Activated effector memory CD4-positive, alpha-beta T cell treated with Interleukin-2 at 50 U/mL for 16 hours (primary cell): ENCODE measurements around the gene CYTH3.
"Not testable (repeated sequence)": the region's sequence is repeated elsewhere in the genome, so short reads cannot be mapped to it uniquely, and the experiment has no call there.

Source experiments
- DNase-seq: peaks from one replicate; pipeline ENCODE4 v3.0.0-alpha.2; 2020

Gene CYTH3

DNA sequence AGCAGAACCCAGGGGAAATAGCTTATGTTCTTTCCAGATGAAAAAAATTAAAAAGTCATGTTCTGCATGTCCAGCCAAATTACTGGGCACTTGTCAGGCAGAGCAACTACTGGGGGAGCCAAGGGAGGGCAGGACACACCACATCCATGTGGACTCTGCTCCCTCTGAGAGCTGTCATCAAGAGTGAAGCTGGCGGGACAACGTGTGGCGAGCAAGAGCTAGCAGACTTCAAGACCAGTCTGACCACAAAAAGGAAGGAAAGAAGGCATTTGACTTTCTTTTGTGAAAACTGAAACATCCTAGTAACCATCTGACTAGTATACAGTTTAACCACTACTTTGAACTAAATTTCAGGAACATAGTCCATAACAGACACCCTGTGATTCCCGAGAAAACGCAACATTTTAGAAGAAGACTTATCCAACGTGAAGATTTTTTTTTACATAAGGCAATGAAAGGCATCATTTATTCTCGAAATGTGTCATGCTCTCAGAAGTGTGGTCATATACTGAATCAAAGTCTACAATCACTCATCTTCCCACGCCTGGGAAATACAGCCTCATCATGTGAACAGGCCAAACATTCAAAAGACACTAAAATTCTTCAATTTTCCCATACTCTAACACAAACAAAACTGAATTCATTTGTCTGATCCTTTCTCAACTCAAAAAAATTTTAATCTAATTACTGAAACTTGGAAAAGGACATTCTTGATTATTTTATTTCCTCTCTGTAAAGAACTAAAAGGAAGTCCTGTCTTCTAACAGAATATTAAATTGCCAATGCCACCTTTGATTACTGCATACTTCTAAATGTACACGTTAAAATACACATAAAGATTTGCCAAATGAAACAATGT is 15.5 kb downstream of the CYTH3 start:
- DNase-seq, result no peak

- no peak for DNase-seq
Observed at GRCh38 chr7:6256109-6256483, 16.3 kb downstream of the CYTH3 start.

GRCh38 chr7:6254866-6255265 is 17.6 kb downstream of the CYTH3 start:
- no peak for DNase-seq

- no peak for DNase-seq
Observed at GRCh38 chr7:6252748-6253147, 19.7 kb downstream of the CYTH3 start.

GRCh38 chr7:6252341-6252746 is 20.1 kb downstream of the CYTH3 start:
- no peak for DNase-seq

DNA sequence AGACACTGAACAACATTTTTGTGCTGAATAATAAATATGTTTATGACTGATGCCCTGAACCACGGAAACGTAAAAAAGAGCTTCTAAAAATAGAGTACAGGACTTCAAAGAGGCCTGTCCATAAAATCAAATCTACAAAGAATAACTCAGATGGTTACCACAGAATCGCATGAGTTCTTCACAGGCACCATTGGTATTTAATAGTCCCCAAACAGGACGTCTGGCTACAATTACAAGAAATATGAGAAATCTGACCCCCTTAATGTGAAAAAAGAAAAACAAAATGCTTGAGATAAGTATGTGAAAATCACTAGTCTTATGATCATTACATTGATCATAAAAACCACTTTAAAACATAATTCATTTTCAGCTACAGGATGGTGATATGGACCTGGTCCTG is 20.8 kb downstream of the CYTH3 start:
- DNase-seq, result no peak

DNA sequence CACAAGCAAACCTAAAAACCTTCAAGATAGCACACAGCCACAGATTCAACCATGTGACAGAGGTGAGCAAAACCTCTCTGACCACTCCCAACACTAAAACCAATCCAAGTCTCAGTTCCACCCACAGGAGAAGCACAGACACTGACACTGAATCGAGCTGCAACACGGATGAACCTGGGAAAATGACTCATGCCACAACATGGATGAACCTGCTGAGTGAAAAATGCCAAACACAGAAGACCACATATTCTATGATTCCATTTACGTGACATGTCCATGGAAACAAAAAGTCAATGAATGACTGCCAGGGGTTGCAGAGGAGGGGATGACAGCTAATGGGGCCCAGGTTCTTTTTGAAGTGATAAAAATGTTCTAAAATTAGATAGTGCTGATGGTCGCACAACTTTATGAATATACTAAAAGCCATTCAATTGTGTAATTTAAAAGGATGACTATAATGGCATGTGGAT is 22.0 kb downstream of the CYTH3 start:
- DNase-seq, result no peak

GRCh38 chr7:6249043-6249442 is 23.4 kb downstream of the CYTH3 start:
- DNase-seq, result no peak

- DNase-seq, result no peak
Observed at GRCh38 chr7:6248581-6248980, 23.8 kb downstream of the CYTH3 start.

GRCh38 chr7:6246251-6246917 is 26.0 kb downstream of the CYTH3 start:
- no peak for DNase-seq

DNA sequence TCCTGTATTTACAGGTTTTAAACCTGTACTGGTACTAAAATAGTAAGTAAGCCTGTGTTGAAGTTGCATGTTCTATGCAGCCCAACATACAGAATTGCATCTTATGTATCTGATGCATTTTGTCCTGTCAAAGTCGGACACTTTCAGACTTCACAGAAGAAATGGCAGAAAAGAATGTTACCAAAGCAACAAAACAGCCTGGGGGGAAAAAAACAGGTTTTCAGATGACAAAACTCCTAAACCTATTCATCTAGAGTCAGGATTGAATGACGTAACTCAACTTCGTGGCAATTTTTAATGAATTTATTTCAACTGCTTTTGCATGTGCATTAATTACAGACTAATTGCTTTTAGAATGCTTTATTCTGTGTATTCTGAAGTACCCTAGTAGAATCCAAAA is 28.4 kb downstream of the CYTH3 start:
- DNase-seq, result no peak

DNA sequence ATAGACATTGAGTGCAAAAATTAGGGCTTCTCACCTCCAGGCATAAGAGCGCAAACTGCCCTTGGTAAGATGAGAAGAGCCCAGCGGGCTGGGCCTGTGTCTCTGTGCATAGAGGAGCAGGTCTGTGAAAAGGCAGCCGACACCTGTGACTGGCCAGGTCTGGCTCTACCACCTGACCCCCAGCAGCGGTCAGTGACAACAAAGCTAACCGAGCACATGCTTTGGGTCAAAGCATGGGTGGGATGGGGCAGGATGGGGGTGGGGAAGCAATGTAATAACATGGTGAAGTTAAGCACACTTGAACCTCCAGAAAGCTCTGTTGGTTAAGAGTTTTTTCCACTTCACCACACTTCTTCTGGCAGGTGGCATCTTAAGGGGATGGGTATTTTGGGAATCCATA is 29.3 kb downstream of the CYTH3 start:
- DNase-seq, result no peak

- DNase-seq, result no peak
Observed at GRCh38 chr7:6242561-6242960, 29.9 kb downstream of the CYTH3 start.

- no peak for DNase-seq
Observed at GRCh38 chr7:6241607-6241973, 30.8 kb downstream of the CYTH3 start.

- DNase-seq, result no peak
Observed at GRCh38 chr7:6238309-6238925, 34.0 kb downstream of the CYTH3 start.

- no peak for DNase-seq
Observed at GRCh38 chr7:6237730-6238129, 34.7 kb downstream of the CYTH3 start.

- no peak for DNase-seq
Observed at GRCh38 chr7:6237011-6237410, 35.4 kb downstream of the CYTH3 start.

GRCh38 chr7:6235029-6235871 is 37.2 kb downstream of the CYTH3 start:
- DNase-seq, result no peak

GRCh38 chr7:6234384-6234783 is 38.0 kb downstream of the CYTH3 start:
- no peak for DNase-seq

DNA sequence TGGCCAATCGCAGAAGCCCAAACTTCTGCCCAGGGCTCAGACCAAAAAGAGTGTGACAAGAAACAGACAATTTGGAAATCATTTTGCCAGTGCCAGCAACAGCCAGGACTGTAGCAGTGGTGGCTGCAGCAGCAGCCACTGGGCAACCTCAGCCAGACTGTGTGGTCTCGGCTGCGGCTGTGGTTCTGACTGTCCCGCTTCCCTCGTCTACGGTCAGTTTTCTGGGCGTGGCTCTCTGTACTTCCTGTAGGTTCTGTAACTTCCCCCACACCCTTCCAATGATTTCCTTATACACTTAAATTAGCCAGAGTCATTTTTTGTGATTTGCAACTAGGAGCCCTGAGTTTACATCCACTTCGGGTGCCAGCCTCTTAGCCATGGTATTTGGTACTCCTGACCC is 39.9 kb downstream of the CYTH3 start:
- DNase-seq, result no peak

DNA sequence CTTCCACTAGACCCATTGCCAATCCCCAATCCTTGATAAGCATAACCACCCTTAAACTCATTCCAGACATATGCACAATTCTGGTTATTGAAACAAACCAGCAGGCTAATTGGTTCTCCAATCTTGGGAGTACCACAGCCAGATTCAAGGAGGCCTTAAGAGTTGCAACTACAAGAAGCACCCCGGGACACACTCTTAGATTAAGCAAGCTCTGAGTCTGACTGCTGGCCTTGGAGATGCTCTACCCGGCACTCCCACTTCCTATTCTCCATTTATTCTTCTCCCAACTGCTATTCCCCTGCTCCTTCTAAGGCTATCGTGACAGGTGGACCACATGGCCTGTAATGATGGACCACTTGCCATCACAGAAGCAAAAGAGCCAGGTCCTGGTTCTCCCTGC is 40.3 kb downstream of the CYTH3 start:
- DNase-seq, result no peak

- no peak for DNase-seq
Observed at GRCh38 chr7:6231184-6231583, 41.2 kb downstream of the CYTH3 start.

GRCh38 chr7:6229284-6229683 is 43.1 kb downstream of the CYTH3 start:
- not testable (repeated sequence) for DNase-seq
